GM12878 (cell line): ENCODE measurements around the gene LPIN1.

Experiments used
- CHD2 ChIP-seq: IDR thresholded peaks from 2 replicates; pipeline ENCODE4 v1.6.1; 2011; ENCODE audit warnings: low read depth, low read length, improper control_type of control experiment, borderline replicate concordance
- EP300 ChIP-seq, 2 experiments: fragments of 150-350 bp in 1 of 2; IDR thresholded peaks; 2 replicates each; pipeline ENCODE4 v1.6.1; 2011 to 2012; ENCODE audit warnings: low read depth in 2 of 2, low read length in 2 of 2, borderline replicate concordance in 1 of 2, improper control_type of control experiment in 1 of 2, inconsistent platforms in 1 of 2; ENCODE audit not compliant: control insufficient read depth in 1 of 2
- EZH2 ChIP-seq: IDR thresholded peaks from 2 replicates; pipeline ENCODE4 v1.6.1; 2012; ENCODE audit warnings: low read depth, mild to moderate bottlenecking, control low read depth, inconsistent platforms, low read length, borderline replicate concordance; ENCODE audit not compliant: control insufficient read depth
- HCFC1 ChIP-seq: fragments of 150-350 bp; IDR thresholded peaks from 2 replicates; pipeline ENCODE4 v1.6.1; 2014; ENCODE audit warnings: low read length
- SP1 ChIP-seq: IDR thresholded peaks from one replicate; pipeline ENCODE4 v1.6.1; 2011; ENCODE audit warnings: low read depth, low read length
- STAT3 ChIP-seq: IDR thresholded peaks from 2 replicates; pipeline ENCODE4 v1.6.1; 2011; ENCODE audit warnings: low read depth, low read length, improper control_type of control experiment
- TF ChIP-seq, protein P1 (sequence below), 3 experiments: IDR thresholded peaks in 2 of 3; conservative IDR thresholded peaks in 1 of 3; 2 replicates each; pipeline ENCODE4 v1.5.1; 2011; ENCODE audit warnings: low read depth in 3 of 3, low read length in 3 of 3, mild to moderate bottlenecking in 3 of 3, control low read depth in 2 of 3, moderate library complexity in 2 of 3, inconsistent platforms in 1 of 3, mixed read lengths in 1 of 3; ENCODE audit not compliant: control insufficient read depth in 2 of 3, insufficient read depth in 1 of 3; ENCODE audit errors: extremely low read depth in 1 of 3

DNA sequence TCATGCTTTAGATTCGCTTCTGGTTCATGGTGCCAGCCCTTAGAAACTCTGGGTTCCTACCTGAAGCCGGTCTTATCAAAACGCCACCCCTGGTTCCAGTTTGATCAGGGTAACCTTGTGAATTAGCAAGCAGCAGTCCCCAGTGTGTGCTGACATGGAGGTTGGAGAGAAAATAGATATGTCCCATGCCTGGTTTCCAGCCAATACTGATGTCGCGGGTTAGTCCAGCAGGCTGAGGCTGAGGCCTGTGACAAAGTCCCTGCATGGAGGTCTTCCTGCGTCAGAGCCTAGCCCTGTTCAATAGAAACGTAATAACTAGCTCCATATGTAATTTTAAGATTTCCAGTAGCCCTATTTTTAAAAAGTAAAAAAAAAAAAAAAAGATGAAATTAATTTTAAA, 28.2 kb downstream of the LPIN1 start:
- TF ChIP-seq SP1 (no peak), EZH2 (no peak), CHD2 (no peak), HCFC1 (no peak), STAT3 (no peak), EP300 (IDR thresholded peaks at IDR 0.05; ENCODE audit: borderline replicate concordance in 1 of 2, control insufficient read depth in 1 of 2, low read depth in 2 of 2, low read length in 2 of 2) (no peak)
- TF ChIP-seq, protein P1, sequence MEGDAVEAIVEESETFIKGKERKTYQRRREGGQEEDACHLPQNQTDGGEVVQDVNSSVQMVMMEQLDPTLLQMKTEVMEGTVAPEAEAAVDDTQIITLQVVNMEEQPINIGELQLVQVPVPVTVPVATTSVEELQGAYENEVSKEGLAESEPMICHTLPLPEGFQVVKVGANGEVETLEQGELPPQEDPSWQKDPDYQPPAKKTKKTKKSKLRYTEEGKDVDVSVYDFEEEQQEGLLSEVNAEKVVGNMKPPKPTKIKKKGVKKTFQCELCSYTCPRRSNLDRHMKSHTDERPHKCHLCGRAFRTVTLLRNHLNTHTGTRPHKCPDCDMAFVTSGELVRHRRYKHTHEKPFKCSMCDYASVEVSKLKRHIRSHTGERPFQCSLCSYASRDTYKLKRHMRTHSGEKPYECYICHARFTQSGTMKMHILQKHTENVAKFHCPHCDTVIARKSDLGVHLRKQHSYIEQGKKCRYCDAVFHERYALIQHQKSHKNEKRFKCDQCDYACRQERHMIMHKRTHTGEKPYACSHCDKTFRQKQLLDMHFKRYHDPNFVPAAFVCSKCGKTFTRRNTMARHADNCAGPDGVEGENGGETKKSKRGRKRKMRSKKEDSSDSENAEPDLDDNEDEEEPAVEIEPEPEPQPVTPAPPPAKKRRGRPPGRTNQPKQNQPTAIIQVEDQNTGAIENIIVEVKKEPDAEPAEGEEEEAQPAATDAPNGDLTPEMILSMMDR (IDR thresholded peaks at IDR 0.05 in 2 of 3, conservative IDR thresholded peaks at IDR 0.05 in 1 of 3; ENCODE audit: control insufficient read depth in 2 of 3, extremely low read depth in 1 of 3, insufficient read depth in 1 of 3, low read depth in 3 of 3, low read length in 3 of 3): no peak
